MM.1S (cell line): ENCODE results near the gene ST6GAL1.

Source experiments
- DNase-seq: peaks from one replicate; pipeline ENCODE4 v3.0.0-alpha.2; 2015
- H2AFZ ChIP-seq: fragments of 300-600 bp; sonication (generic); 2 replicates; pipeline ENCODE4 v1.6.0; 2016; ENCODE audit warnings: antibody characterized with exemption, low read length
- H3F3A ChIP-seq: fragments of 300-600 bp; sonication (generic); 2 replicates; pipeline ENCODE4 v1.6.1; 2016; ENCODE audit warnings: mild to moderate bottlenecking, antibody characterized with exemption, low read length, moderate library complexity, mixed read lengths; ENCODE audit not compliant: insufficient read depth
- H3K27ac ChIP-seq: fragments of 300-600 bp; sonication (generic); 2 replicates; pipeline ENCODE4 v1.5.1; 2016; ENCODE audit warnings: mild to moderate bottlenecking, low read length
- H3K27me3 ChIP-seq: fragments of 300-600 bp; sonication (generic); replicated peaks from 2 replicates; pipeline ENCODE4 v1.6.0; 2016; ENCODE audit warnings: low read length; ENCODE audit not compliant: insufficient read depth
- H3K36me3 ChIP-seq: fragments of 300-600 bp; sonication (generic); replicated peaks from 2 replicates; pipeline ENCODE4 v1.6.1; 2016; ENCODE audit warnings: mild to moderate bottlenecking, low read length, mixed read lengths; ENCODE audit not compliant: insufficient read depth
- H3K4me1 ChIP-seq: fragments of 300-600 bp; sonication (generic); 2 replicates; pipeline ENCODE4 v1.6.1; 2016; ENCODE audit warnings: low read length, mixed read lengths
- H3K4me2 ChIP-seq: fragments of 300-600 bp; sonication (generic); 2 replicates; pipeline ENCODE4 v1.6.0; 2016; ENCODE audit warnings: low read depth, low read length
- H3K4me3 ChIP-seq: fragments of 300-600 bp; sonication (generic); 2 replicates; pipeline ENCODE4 v1.5.1; 2016; ENCODE audit warnings: low read length, mixed read lengths
- H3K79me2 ChIP-seq: fragments of 300-600 bp; sonication (generic); 2 replicates; pipeline ENCODE4 v1.6.1; 2016; ENCODE audit warnings: mixed run types, low read length, mixed read lengths
- H3K9ac ChIP-seq: fragments of 300-600 bp; sonication (generic); 2 replicates; pipeline ENCODE4 v1.6.1; 2016; ENCODE audit warnings: low read length, mixed read lengths
- H3K9me2 ChIP-seq: fragments of 300-600 bp; sonication (generic); replicated peaks from 2 replicates; pipeline ENCODE4 v1.6.1; 2016; ENCODE audit warnings: mild to moderate bottlenecking, low read length, mixed read lengths; ENCODE audit not compliant: insufficient read depth
- H3K9me3 ChIP-seq: fragments of 300-600 bp; sonication (generic); replicated peaks from 2 replicates; pipeline ENCODE4 v1.6.1; 2016; ENCODE audit warnings: mild to moderate bottlenecking, low read length, mixed read lengths; ENCODE audit not compliant: insufficient read depth
- H4K20me1 ChIP-seq: fragments of 300-600 bp; sonication (generic); 2 replicates; pipeline ENCODE4 v1.6.1; 2016; ENCODE audit warnings: mild to moderate bottlenecking, low read length, moderate library complexity, mixed read lengths; ENCODE audit not compliant: insufficient read depth
- CTCF ChIP-seq: fragments of 300-600 bp; sonication (generic); IDR thresholded peaks from 2 replicates; pipeline ENCODE4 v1.5.1; 2016; ENCODE audit warnings: antibody characterized with exemption, low read length, mixed read lengths
- EZH2 ChIP-seq: fragments of 300-600 bp; sonication (generic); optimal IDR thresholded peaks from 2 replicates; pipeline ENCODE3; 2017; ENCODE audit warnings: low read depth, mild to moderate bottlenecking, antibody characterized with exemption, low read length, mixed read lengths
- EZH2phosphoT487 ChIP-seq: fragments of 300-600 bp; sonication (generic); IDR thresholded peaks from 2 replicates; pipeline ENCODE4 v1.6.1; 2018; ENCODE audit warnings: antibody characterized with exemption, low read length

Gene ST6GAL1

GRCh38 chr3:186896875-186897274 lies 33.5 kb upstream of the ST6GAL1 start:
- Histone ChIP-seq H3K79me2 (no peaks in the 10 kb centered on the region), H3K4me2 (no peak overlapping the region), H3K27me3 (no peaks in the 10 kb centered on the region), H3K36me3 (no peaks in the 10 kb centered on the region), H3K9me2 (no peaks in the 10 kb centered on the region), H3K9ac (no peak overlapping the region), H3K4me1 (peaks cover 6% of the 10 kb centered on the region; the same call in 1 of the 2 replicates), H3F3A (no peaks in the 10 kb centered on the region), H3K9me3 (no peaks in the 10 kb centered on the region), H3K4me3 (no peak overlapping the region), H2AFZ (no peak overlapping the region), H4K20me1 (no peaks in the 10 kb centered on the region), H3K27ac (no peak overlapping the region)
- no peak for TF ChIP-seq EZH2phosphoT487
- TF ChIP-seq CTCF, result no peak
- no peak for TF ChIP-seq EZH2
- DNase-seq, result no peak

GRCh38 chr3:186901135-186901734 lies 29.1 kb upstream of the ST6GAL1 start:
- H3K36me3 ChIP-seq, result no peaks in the 10 kb centered on the region
- no peaks in the 10 kb centered on the region for H4K20me1 ChIP-seq
- H3K27me3 ChIP-seq, result no peaks in the 10 kb centered on the region
- no peak for DNase-seq
- no peak overlapping the region for H3K27ac ChIP-seq
- H3K79me2 ChIP-seq, result no peaks in the 10 kb centered on the region
- no peak overlapping the region for H3K4me2 ChIP-seq
- TF ChIP-seq CTCF (no peak), EZH2phosphoT487 (no peak), EZH2 (no peak)
- no peak overlapping the region for H3K4me3 ChIP-seq
- peaks cover 6% of the 10 kb centered on the region; the same call in 1 of the 2 replicates for H3K4me1 ChIP-seq
- H3K9ac ChIP-seq, result no peak overlapping the region
- no peaks in the 10 kb centered on the region for H3F3A ChIP-seq
- no peaks in the 10 kb centered on the region for H3K9me2 ChIP-seq
- no peaks in the 10 kb centered on the region for H3K9me3 ChIP-seq
- no peak overlapping the region for H2AFZ ChIP-seq

GRCh38 chr3:186902154-186902553 lies 28.2 kb upstream of the ST6GAL1 start:
- Histone ChIP-seq H3K9ac (no peak overlapping the region), H3F3A (no peaks in the 10 kb centered on the region), H3K4me2 (no peak overlapping the region), H3K79me2 (no peaks in the 10 kb centered on the region), H3K9me3 (no peaks in the 10 kb centered on the region), H3K27me3 (no peaks in the 10 kb centered on the region), H3K4me3 (no peak overlapping the region), H3K27ac (no peak overlapping the region), H3K9me2 (no peaks in the 10 kb centered on the region), H3K4me1 (peaks cover 6% of the 10 kb centered on the region; the same call in 1 of the 2 replicates), H3K36me3 (no peaks in the 10 kb centered on the region), H4K20me1 (no peaks in the 10 kb centered on the region), H2AFZ (no peak overlapping the region)
- TF ChIP-seq EZH2 (no peak), CTCF (no peak), EZH2phosphoT487 (no peak)
- no peak for DNase-seq
